GM06990 (cell line): ENCODE measurements around the gene TMEM200A.

Experiments used
- DNase-seq: peaks from one replicate; pipeline ENCODE4 v3.0.0-alpha.2; 2011; ENCODE audit not compliant: insufficient read length; ENCODE audit errors: extremely low read depth
- H3K27me3 ChIP-seq: replicated peaks from 2 replicates; pipeline ENCODE4 v1.6.0; 2011; ENCODE audit warnings: low read length; ENCODE audit not compliant: control insufficient read depth, insufficient read depth
- H3K36me3 ChIP-seq: 2 replicates; pipeline ENCODE4 v1.5.1; 2011; ENCODE audit warnings: low read length; ENCODE audit not compliant: control insufficient read depth, insufficient read depth
- H3K4me3 ChIP-seq: replicated peaks from 2 replicates; pipeline ENCODE4 v1.5.1; 2011; ENCODE audit warnings: low read depth, mild to moderate bottlenecking, control low read depth, low read length
- TF ChIP-seq, protein P1 (sequence below): IDR thresholded peaks from 2 replicates; pipeline ENCODE4 v1.5.1; 2011; ENCODE audit warnings: low read length, control low read depth, mild to moderate bottlenecking, inconsistent platforms; ENCODE audit not compliant: insufficient read depth, poor library complexity, severe bottlenecking

TMEM200A gene

DNA sequence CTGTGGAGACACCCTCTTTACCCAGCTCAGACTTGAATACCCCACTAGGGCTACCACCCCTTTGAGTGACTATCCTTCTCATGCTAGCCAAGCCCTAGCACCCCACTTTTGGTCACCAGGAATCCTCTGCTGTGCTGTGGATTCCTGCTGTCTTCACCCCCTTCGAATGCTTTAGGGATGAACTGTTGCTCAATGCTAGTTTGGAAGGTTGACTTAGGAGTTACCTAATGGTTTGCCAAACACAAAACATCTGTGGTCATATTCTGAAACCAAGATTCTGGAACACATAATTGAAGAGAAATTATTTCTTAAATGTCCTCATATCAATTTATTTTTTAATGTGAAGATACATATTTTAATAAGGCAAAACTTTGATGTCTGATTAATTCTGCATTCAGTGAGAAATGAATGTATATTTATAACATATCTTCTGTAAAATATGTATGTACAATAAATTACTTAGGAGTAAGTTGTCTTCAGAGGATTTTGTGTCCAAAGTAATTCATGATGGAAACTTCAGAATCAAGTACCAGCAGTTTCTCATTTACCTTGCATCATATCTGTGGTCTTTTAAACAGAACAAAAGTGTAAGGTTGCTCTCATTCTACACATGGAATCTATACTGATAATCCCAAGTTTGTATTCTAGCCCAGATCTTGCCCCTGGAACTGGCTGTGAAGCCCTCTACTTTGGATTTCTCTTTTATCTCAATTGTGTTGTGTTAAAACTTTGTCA lies 46.9 kb downstream of the TMEM200A start:
- DNase-seq = no peak
- TF ChIP-seq, protein P1, sequence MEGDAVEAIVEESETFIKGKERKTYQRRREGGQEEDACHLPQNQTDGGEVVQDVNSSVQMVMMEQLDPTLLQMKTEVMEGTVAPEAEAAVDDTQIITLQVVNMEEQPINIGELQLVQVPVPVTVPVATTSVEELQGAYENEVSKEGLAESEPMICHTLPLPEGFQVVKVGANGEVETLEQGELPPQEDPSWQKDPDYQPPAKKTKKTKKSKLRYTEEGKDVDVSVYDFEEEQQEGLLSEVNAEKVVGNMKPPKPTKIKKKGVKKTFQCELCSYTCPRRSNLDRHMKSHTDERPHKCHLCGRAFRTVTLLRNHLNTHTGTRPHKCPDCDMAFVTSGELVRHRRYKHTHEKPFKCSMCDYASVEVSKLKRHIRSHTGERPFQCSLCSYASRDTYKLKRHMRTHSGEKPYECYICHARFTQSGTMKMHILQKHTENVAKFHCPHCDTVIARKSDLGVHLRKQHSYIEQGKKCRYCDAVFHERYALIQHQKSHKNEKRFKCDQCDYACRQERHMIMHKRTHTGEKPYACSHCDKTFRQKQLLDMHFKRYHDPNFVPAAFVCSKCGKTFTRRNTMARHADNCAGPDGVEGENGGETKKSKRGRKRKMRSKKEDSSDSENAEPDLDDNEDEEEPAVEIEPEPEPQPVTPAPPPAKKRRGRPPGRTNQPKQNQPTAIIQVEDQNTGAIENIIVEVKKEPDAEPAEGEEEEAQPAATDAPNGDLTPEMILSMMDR = no peak
- no peaks in the 10 kb centered on the region for H3K36me3 ChIP-seq
- H3K4me3 ChIP-seq = no peak overlapping the region
- no peaks in the 10 kb centered on the region for H3K27me3 ChIP-seq

DNA sequence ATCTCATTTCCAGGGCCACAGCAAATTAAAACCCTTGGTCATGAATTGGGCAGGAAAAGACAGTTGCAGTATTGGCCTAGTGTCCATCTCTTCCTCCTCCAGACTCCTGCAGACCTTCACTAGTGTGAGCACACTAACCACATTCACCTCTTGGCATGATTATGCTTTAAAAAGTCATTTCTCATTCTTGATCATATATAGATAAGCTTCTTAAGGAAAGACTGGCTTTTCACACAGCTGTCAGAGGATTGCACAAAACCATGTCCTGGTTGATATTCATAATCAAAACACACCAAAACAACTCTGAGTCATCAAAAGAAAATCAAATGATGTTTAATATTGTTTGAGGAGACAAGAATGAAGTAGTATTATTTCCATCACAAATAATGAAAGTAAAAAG lies 52.1 kb downstream of the TMEM200A start:
- Histone ChIP-seq H3K27me3 (no peaks in the 10 kb centered on the region), H3K36me3 (no peaks in the 10 kb centered on the region), H3K4me3 (no peak overlapping the region)
- TF ChIP-seq, protein P1 = no peak
- DNase-seq = no peak

DNA sequence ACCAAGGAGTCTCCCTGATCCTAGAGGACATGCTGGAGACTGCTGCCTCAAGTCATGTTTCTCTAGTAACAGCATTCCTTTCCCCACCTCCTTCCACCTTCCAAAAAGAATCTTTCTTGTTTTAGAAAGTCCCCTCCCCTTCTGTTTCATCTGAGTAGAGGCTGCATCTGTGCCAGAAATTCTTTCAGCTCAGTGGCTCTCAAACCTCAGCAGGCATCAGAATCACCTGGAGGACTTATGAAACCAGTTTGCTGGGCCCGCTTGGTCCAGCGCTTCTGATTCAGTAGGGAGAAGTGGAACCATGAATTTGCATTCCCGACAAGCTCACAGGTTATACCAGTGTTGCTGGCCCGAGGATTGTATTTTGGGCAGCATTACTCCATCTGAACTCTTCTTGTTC lies 55.1 kb downstream of the TMEM200A start:
- Histone ChIP-seq H3K27me3 (no peaks in the 10 kb centered on the region), H3K4me3 (no peak overlapping the region), H3K36me3 (no peaks in the 10 kb centered on the region)
- TF ChIP-seq, protein P1 = no peak
- DNase-seq = no peak

DNA sequence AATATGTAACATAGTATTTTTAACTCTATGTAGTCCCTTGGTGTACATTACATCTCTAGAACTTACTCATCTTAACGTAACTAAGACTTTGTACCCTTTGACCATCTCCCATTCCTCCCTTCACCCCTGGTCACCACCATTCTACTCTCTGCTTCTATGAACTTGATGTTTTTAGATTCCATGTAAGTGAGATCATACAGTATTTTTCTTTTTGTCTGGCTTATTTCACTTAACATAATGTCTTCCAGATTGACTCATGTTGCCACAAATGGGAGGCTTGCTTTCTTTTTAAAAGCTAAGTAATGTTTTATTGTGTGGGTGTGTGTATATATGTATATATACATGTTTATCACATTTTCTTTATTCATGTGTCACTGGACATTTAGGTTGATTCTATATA lies 55.8 kb downstream of the TMEM200A start:
- TF ChIP-seq, protein P1 = no peak
- no peaks in the 10 kb centered on the region for H3K36me3 ChIP-seq
- no peaks in the 10 kb centered on the region for H3K27me3 ChIP-seq
- no peak for DNase-seq
- no peak overlapping the region for H3K4me3 ChIP-seq

DNA sequence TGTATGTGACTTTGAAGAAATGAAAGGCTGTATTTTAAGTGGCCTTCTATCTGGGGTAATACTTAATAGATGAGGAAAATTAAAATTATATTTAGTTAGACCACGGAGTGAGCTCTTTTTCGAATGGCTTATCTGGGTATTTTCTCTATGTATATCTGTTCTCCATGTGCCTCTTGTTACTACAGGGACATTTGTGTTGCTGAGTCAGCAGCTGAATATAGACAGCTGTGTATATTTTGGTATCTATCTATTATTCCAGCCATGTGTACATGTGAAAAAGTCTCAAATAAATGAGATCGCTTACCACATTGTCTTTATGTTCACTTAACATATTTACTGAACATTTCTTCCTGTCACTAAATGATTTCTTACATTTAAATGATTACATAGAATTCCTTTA lies 57.2 kb downstream of the TMEM200A start:
- TF ChIP-seq, protein P1 = no peak
- no peak overlapping the region for H3K4me3 ChIP-seq
- no peaks in the 10 kb centered on the region for H3K36me3 ChIP-seq
- H3K27me3 ChIP-seq = no peaks in the 10 kb centered on the region
- DNase-seq = no peak

DNA sequence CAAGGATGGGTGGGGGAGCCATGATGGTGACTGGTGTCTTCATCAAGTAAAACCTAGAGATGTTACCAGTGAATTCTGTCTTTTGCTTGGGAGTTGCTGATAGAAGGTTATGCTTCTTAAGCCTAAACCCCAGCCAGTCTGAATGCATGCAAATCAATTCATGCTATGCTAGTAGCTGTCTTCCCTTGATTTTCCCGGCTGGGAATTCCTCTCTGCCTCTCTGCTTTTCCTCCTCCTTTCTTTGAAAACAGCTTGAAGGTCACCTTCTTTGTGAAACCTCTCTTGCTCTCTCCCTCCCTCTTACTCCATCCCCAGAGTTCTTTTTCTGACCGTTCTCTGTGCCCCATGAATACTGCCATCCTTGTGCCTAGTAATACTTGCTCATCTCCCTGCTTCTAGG lies 58.9 kb downstream of the TMEM200A start:
- Histone ChIP-seq H3K36me3 (no peaks in the 10 kb centered on the region), H3K4me3 (no peak overlapping the region), H3K27me3 (no peaks in the 10 kb centered on the region)
- TF ChIP-seq, protein P1 = no peak
- DNase-seq = no peak
